KMS-11 (cell line): ENCODE data around the gene EFCAB11.

Source experiments
- H2AFZ ChIP-seq: fragments of 200-600 bp; sonication (generic); 2 replicates; pipeline ENCODE4 v1.6.1; 2016; ENCODE audit warnings: antibody characterized with exemption, mixed run types, low read depth
- H3K27ac ChIP-seq: fragments of 200-600 bp; sonication (generic); 2 replicates; pipeline ENCODE4 v1.6.1; 2016; ENCODE audit warnings: mild to moderate bottlenecking, mixed run types
- H3K27me3 ChIP-seq: fragments of 200-600 bp; sonication (generic); 2 replicates; pipeline ENCODE4 v1.6.1; 2017; ENCODE audit warnings: mild to moderate bottlenecking, low read depth, mixed run types, moderate library complexity; ENCODE audit not compliant: insufficient read depth
- H3K36me3 ChIP-seq: fragments of 200-600 bp; sonication (generic); 2 replicates; pipeline ENCODE4 v1.6.1; 2017; ENCODE audit warnings: mild to moderate bottlenecking, mixed run types; ENCODE audit not compliant: insufficient read depth
- H3K4me1 ChIP-seq: fragments of 200-600 bp; sonication (generic); 2 replicates; pipeline ENCODE4 v1.6.1; 2016; ENCODE audit warnings: mild to moderate bottlenecking, low read depth, mixed run types; ENCODE audit not compliant: poor library complexity, severe bottlenecking
- H3K4me2 ChIP-seq: fragments of 200-600 bp; sonication (generic); 2 replicates; pipeline ENCODE4 v1.7.0; 2016; ENCODE audit warnings: mild to moderate bottlenecking, mixed run types
- H3K4me3 ChIP-seq: fragments of 200-600 bp; sonication (generic); IDR thresholded peaks from 2 replicates; pipeline ENCODE4 v1.6.1; 2017; ENCODE audit warnings: low read depth, low read length, mixed read lengths; ENCODE audit not compliant: insufficient read depth
- H3K79me2 ChIP-seq: fragments of 200-600 bp; sonication (generic); 2 replicates; pipeline ENCODE4 v1.6.1; 2016; ENCODE audit warnings: low read depth, mixed run types; ENCODE audit not compliant: insufficient read depth
- H3K9ac ChIP-seq: fragments of 200-600 bp; sonication (generic); 2 replicates; pipeline ENCODE4 v1.6.1; 2016; ENCODE audit warnings: mild to moderate bottlenecking, mixed run types
- H4K20me1 ChIP-seq: fragments of 200-600 bp; sonication (generic); 2 replicates; pipeline ENCODE4 v1.6.1; 2016; ENCODE audit warnings: mild to moderate bottlenecking, mixed run types; ENCODE audit not compliant: insufficient read depth
- TF ChIP-seq, protein P1 (sequence below): fragments of 200-600 bp; sonication (generic); conservative IDR thresholded peaks from 2 replicates; pipeline ENCODE4 v1.6.1; 2017; ENCODE audit warnings: low read depth, mild to moderate bottlenecking, antibody characterized with exemption, low read length, moderate library complexity, mixed read lengths

Gene EFCAB11

DNA sequence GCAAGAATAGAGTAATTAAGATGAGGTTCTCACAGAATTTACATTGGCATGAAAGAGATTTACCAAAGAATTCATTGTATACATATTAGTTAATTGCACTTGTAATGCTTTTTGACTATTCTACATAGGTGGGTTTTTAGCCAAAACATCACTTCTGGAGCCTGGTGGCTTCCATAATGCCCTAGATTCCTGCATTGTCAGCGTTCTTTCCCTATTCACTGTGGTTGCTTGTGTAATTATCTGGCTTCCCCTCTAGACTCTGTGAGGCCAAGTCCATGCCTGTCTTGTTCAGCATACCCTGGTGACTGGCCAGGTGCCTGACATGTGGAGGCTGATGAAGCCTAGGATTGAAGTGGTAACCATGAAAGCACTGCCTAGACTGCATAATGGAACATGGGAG, 42.4 kb upstream of the EFCAB11 start:
- Histone ChIP-seq H2AFZ (no peak overlapping the region), H3K27me3 (no peaks in the 10 kb centered on the region), H4K20me1 (no peaks in the 10 kb centered on the region), H3K27ac (no peak overlapping the region), H3K9ac (no peak overlapping the region), H3K4me1 (peaks cover 9% of the 10 kb centered on the region), H3K36me3 (no peaks in the 10 kb centered on the region), H3K4me2 (no peak overlapping the region), H3K79me2 (no peaks in the 10 kb centered on the region), H3K4me3 (no peak overlapping the region)
- TF ChIP-seq, protein P1, sequence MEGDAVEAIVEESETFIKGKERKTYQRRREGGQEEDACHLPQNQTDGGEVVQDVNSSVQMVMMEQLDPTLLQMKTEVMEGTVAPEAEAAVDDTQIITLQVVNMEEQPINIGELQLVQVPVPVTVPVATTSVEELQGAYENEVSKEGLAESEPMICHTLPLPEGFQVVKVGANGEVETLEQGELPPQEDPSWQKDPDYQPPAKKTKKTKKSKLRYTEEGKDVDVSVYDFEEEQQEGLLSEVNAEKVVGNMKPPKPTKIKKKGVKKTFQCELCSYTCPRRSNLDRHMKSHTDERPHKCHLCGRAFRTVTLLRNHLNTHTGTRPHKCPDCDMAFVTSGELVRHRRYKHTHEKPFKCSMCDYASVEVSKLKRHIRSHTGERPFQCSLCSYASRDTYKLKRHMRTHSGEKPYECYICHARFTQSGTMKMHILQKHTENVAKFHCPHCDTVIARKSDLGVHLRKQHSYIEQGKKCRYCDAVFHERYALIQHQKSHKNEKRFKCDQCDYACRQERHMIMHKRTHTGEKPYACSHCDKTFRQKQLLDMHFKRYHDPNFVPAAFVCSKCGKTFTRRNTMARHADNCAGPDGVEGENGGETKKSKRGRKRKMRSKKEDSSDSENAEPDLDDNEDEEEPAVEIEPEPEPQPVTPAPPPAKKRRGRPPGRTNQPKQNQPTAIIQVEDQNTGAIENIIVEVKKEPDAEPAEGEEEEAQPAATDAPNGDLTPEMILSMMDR = no peak

DNA sequence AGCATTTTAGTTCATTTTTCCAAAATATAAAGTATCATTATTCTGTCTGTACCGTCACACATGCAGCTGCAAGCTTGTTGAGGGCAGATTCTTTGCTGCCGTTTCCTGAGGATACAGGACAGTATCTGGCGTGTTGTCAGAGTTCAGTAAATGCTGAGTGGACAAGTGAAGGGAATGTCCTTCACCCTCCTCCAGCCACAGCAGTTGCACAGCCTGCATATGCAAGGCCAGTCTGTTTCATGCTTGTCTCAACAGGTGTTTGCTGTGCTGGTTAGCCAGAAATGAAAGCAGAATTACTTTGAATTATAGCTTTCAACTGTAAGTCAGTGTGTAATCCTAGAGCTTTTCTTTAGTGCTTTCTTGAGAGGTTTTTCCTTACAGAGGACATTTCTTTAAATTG, 37.7 kb upstream of the EFCAB11 start:
- Histone ChIP-seq H3K36me3 (no peaks in the 10 kb centered on the region), H3K27ac (no peak overlapping the region), H3K4me3 (no peak overlapping the region), H2AFZ (no peak overlapping the region), H3K9ac (no peak overlapping the region), H3K4me1 (peaks cover 11% of the 10 kb centered on the region), H3K79me2 (no peaks in the 10 kb centered on the region), H3K4me2 (no peak overlapping the region), H4K20me1 (no peaks in the 10 kb centered on the region), H3K27me3 (no peaks in the 10 kb centered on the region)
- TF ChIP-seq, protein P1 = no peak

DNA sequence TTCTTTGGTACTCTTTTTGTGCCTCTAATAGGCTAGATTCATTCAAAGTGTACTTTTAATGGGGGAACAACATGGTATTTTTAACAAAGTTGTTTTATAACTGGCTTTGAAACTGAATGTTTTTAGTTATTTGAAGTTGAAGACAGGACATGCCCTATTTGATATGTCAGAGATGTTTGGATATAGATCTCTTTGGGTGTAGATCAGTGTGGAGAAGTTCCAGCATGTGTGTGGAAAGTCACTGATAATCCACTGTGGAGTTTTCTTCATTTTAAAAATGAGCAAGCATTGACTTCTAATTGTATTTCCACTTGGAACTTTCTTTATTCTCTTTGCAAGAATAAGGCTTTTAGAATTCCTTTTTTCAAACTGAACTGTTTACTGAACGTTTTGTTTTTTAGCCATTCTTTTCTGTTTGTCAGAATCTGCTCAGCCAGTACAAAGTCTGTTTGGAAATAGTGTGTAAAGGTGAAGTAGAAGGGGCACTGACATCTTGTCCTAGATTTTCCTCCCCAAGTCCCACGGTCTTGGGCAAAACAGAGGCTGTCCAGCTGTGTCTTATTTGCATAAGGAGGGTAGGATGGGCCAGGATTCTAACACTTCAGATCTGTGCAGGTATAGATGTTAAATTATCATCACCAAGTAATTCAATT, 36.2 kb upstream of the EFCAB11 start:
- H3K36me3 ChIP-seq = no peaks in the 10 kb centered on the region

DNA sequence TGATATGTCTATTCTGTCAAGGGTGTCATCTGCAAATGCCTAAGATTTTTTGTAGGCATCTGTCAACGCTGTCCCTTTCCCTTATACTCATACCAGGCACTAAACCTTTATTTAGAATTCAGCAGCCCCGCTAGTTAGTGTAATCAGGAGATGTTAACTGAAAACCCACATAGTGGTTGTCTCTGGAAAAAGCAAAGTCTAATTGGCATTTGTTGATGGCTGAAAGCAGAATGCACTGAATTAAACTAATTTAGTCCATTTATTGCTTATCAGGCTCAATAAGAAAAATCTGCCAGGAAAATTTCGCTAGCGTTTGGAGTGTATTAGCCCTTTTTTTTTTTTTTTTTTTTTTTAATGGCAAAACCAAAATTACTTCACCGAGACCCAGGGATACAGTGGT, 35.7 kb upstream of the EFCAB11 start:
- Histone ChIP-seq H3K4me3 (no peak overlapping the region), H2AFZ (no peak overlapping the region), H3K27me3 (no peaks in the 10 kb centered on the region), H3K9ac (no peak overlapping the region), H3K4me2 (no peak overlapping the region), H3K79me2 (no peaks in the 10 kb centered on the region), H3K4me1 (peaks cover 14% of the 10 kb centered on the region), H3K36me3 (no peaks in the 10 kb centered on the region), H4K20me1 (no peaks in the 10 kb centered on the region), H3K27ac (no peak overlapping the region)
- TF ChIP-seq, protein P1 = no peak

More for the DNA sequence above, 36.2 kb upstream of the EFCAB11 start:
- no peak overlapping the region for H3K4me3 ChIP-seq
- H4K20me1 ChIP-seq = no peaks in the 10 kb centered on the region
- no peak overlapping the region for H3K27ac ChIP-seq
- H3K4me2 ChIP-seq = no peak overlapping the region
- no peaks in the 10 kb centered on the region for H3K79me2 ChIP-seq
- H2AFZ ChIP-seq = no peak overlapping the region
- H3K9ac ChIP-seq = no peak overlapping the region
- peaks cover 14% of the 10 kb centered on the region for H3K4me1 ChIP-seq
- TF ChIP-seq, protein P1 = no peak
- H3K27me3 ChIP-seq = no peaks in the 10 kb centered on the region
